Body of pancreas (tissue), 4 donors: ENCODE measurements around the gene MDM1.

ENCODE experiments used
- POLR2A ChIP-seq, 3 donors: fragments of 450-650 bp; IDR thresholded peaks; one replicate each; pipeline ENCODE4 v1.6.1; 2016; ENCODE audit warnings: antibody characterized with exemption in 3 of 3, mild to moderate bottlenecking in 2 of 3
- TF ChIP-seq, protein P1 (sequence below), 7 experiments: fragments of 450-650 bp in 4 of 7; fragments of 200-600 bp in 3 of 7; sonication (generic) in 3 of 7; IDR thresholded peaks; one replicate each; pipeline ENCODE4 v1.5.1; 2016 to 2019; ENCODE audit warnings: antibody characterized with exemption in 7 of 7

DNA sequence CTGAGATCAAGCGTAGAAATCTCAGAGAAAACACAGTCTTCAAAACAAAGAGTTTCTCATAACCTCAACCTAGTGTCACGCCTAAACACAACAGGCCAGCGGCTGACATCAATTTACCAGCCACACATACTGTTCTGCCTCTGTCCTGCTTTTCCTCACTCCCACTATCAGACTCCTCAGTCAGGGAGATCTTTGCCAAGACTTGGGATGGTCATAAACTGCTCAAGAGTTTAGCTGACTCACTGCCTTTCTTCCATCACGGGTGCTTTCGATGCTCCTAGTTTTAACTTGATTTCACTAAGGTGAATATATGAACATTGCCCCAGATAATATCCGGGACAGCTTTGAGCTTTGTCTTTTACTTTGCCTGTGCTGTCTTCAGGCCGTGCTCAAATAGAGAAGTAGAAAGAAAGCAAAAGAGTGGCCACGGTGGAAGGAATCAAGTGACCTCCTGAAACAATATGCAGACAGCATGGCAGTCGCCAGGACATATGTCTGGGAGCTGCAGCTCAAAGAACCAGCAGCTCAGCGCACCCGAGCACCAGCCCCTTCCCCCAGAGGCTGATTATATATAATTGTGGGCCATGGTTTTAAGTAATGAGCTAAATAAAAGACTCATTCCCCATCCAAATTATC lies 12.1 kb downstream of the MDM1 start:
- TF ChIP-seq, protein P1, sequence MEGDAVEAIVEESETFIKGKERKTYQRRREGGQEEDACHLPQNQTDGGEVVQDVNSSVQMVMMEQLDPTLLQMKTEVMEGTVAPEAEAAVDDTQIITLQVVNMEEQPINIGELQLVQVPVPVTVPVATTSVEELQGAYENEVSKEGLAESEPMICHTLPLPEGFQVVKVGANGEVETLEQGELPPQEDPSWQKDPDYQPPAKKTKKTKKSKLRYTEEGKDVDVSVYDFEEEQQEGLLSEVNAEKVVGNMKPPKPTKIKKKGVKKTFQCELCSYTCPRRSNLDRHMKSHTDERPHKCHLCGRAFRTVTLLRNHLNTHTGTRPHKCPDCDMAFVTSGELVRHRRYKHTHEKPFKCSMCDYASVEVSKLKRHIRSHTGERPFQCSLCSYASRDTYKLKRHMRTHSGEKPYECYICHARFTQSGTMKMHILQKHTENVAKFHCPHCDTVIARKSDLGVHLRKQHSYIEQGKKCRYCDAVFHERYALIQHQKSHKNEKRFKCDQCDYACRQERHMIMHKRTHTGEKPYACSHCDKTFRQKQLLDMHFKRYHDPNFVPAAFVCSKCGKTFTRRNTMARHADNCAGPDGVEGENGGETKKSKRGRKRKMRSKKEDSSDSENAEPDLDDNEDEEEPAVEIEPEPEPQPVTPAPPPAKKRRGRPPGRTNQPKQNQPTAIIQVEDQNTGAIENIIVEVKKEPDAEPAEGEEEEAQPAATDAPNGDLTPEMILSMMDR (IDR thresholded peaks at IDR 0.05): no peak
- TF ChIP-seq POLR2A (IDR thresholded peaks at IDR 0.05): no peak
